Measurements from ENCODE around the gene SPSB2. TPM values are rescaled to one million over a fixed set of nuclear protein-coding genes. Genes with fewer than 3 reads are reported as not detected.
A peak's percentile ranks its signal among the peaks of the same experiment; 100 is the strongest.
"Not testable (repeated sequence)": the region's sequence is repeated elsewhere in the genome, so short reads cannot be mapped to it uniquely, and the experiment has no call there.

The SPSB2 gene
- total RNA-seq, 1 experiment from 2014 or later = 9.2 TPM

GRCh38 chr12:6883683-6884082 lies 10.6 kb upstream of the SPSB2 start:
- H3K4me3 Mint-ChIP-seq (ENCODE audit: unreplicated experiment) = no peak overlapping the region
- DNase-seq (ENCODE audit: unreplicated experiment) = no peak
- POLR2A ChIA-PET = interaction anchor here (2.7 kb wide), 1 partner anchor 11 kb away, joined by 14 read pairs; the partner anchor contains the start of gene SPSB2
- intact Hi-C loops (cut with micrococcal nuclease) = no loop called here
- H3K9me3 Mint-ChIP-seq (ENCODE audit: unreplicated experiment) = no peaks in the 10 kb centered on the region
- no TSS peak for BruUV-seq (replicated peaks)
- no peaks in the 10 kb centered on the region for H3K4me1 Mint-ChIP-seq (ENCODE audit: insufficient read depth, unreplicated experiment)
- no peak overlapping the region for H3K27ac Mint-ChIP-seq (ENCODE audit: low read depth, unreplicated experiment)
- no peak for TF ChIP-seq CTCF (IDR thresholded peaks at IDR 0.05; ENCODE audit: unreplicated experiment)
- no peaks in the 10 kb centered on the region for H3K36me3 Mint-ChIP-seq (ENCODE audit: insufficient read depth, unreplicated experiment)
- no peaks in the 10 kb centered on the region for H3K27me3 Mint-ChIP-seq (ENCODE audit: insufficient read depth, unreplicated experiment)
- CTCF ChIA-PET = no interaction called here

- Mint-ChIP-seq H3K36me3 (ENCODE audit: insufficient read depth, unreplicated experiment) (no peaks in the 10 kb centered on the region), H3K27me3 (ENCODE audit: insufficient read depth, unreplicated experiment) (no peaks in the 10 kb centered on the region), H3K9me3 (ENCODE audit: unreplicated experiment) (no peaks in the 10 kb centered on the region), H3K4me1 (ENCODE audit: insufficient read depth, unreplicated experiment) (no peaks in the 10 kb centered on the region), H3K27ac (ENCODE audit: low read depth, unreplicated experiment) (no peak overlapping the region), H3K4me3 (ENCODE audit: unreplicated experiment) (no peak overlapping the region)
- intact Hi-C loops (cut with micrococcal nuclease) = no loop called here
- ChIA-PET POLR2A (interaction anchor here (2.7 kb wide), 1 partner anchor 11 kb away, joined by 14 read pairs; the partner anchor contains the start of gene SPSB2), CTCF (interaction anchor here (2.3 to 4.0 kb wide), 2 partner anchors 9 to 14 kb away, joined by 16 to 24 read pairs; no protein-coding TSS in a partner anchor)
- DNase-seq (ENCODE audit: unreplicated experiment) = no peak
- no TSS peak for BruUV-seq (replicated peaks)
- no peak for TF ChIP-seq CTCF (IDR thresholded peaks at IDR 0.05; ENCODE audit: unreplicated experiment)
Measured at GRCh38 chr12:6883252-6883651, 10.1 kb upstream of the SPSB2 start.

- H3K4me3 Mint-ChIP-seq (ENCODE audit: unreplicated experiment); H3K27ac Mint-ChIP-seq (ENCODE audit: low read depth, unreplicated experiment); H3K27me3 Mint-ChIP-seq (ENCODE audit: insufficient read depth, unreplicated experiment); BruUV-seq (replicated peaks); H3K4me1 Mint-ChIP-seq (ENCODE audit: insufficient read depth, unreplicated experiment); H3K9me3 Mint-ChIP-seq (ENCODE audit: unreplicated experiment); intact Hi-C loops (cut with micrococcal nuclease); DNase-seq (ENCODE audit: unreplicated experiment); H3K36me3 Mint-ChIP-seq (ENCODE audit: insufficient read depth, unreplicated experiment): not testable (repeated sequence)
- POLR2A ChIA-PET = interaction anchor here (1.8 kb wide), 1 partner anchor 11 kb away, joined by 6 read pairs; no protein-coding TSS in a partner anchor
- CTCF ChIA-PET = interaction anchor here (0.6 to 4.0 kb wide), 6 partner anchors 10 to 127 kb away, joined by 3 to 24 read pairs (median 4); partner anchors contain the start of gene MLF2
Measured at GRCh38 chr12:6879824-6880223, 6.7 kb upstream of the SPSB2 start.

GRCh38 chr12:6874015-6874368 lies 889 bp upstream of the SPSB2 start:
- CTCF ChIA-PET = interaction anchor here (0.6 to 7.7 kb wide), 8 partner anchors 8 to 789 kb away, joined by 3 to 64 read pairs (median 4); no protein-coding TSS in a partner anchor
- H3K36me3 Mint-ChIP-seq (ENCODE audit: insufficient read depth, unreplicated experiment) = peaks cover 27% of the 10 kb centered on the region
- H3K9me3 Mint-ChIP-seq (ENCODE audit: unreplicated experiment) = not testable (repeated sequence)

More at GRCh38 chr12:6874015-6874368, 889 bp upstream of the SPSB2 start:
- Mint-ChIP-seq H3K4me3 (ENCODE audit: unreplicated experiment) (peak overlapping the region; percentile 91), H3K4me1 (ENCODE audit: insufficient read depth, unreplicated experiment) (peaks cover 20% of the 10 kb centered on the region)
- DNase-seq (ENCODE audit: unreplicated experiment); intact Hi-C loops (cut with micrococcal nuclease); BruUV-seq (replicated peaks); H3K27me3 Mint-ChIP-seq (ENCODE audit: insufficient read depth, unreplicated experiment); H3K27ac Mint-ChIP-seq (ENCODE audit: low read depth, unreplicated experiment): not testable (repeated sequence)
- POLR2A ChIA-PET = interaction anchor here (0.6 to 7.7 kb wide), 7 partner anchors 17 to 121 kb away, joined by 3 to 81 read pairs (median 14); partner anchors contain the start of genes C12orf57, CDCA3, LRRC23 and RNU7-1
